H1 (cell line): ENCODE results near the gene SRR. TPM values are rescaled to one million over a fixed set of nuclear protein-coding genes. Genes with fewer than 3 reads are reported as not detected.

ENCODE experiments used
- CTCF ChIA-PET: fragments of 300-600 bp; sonication (Branson Sonifier 250); formaldehyde crosslinking; loops from one replicate; lab custom pipeline; 2021; ENCODE audit not compliant: partially characterized antibody; lab: Charles Lee
- POLR2A ChIA-PET: fragments of 300-600 bp; sonication (Branson Sonifier 250); formaldehyde crosslinking; loops from one replicate; lab custom pipeline; 2021; ENCODE audit warnings: inconsistent platforms; ENCODE audit not compliant: partially characterized antibody; lab: Charles Lee
- DNase-seq, 2 experiments: peaks; one replicate each; pipeline versions ENCODE4 v3.0.0 to v3.0.0-alpha.2; 2010 to 2022; ENCODE audit warnings: low spot score in 2 of 2, low read depth in 1 of 2, mixed read lengths in 1 of 2
- FAIRE-seq: peaks from 2 replicates; lab custom pipeline; 2011; peaks lifted over from hg19 to GRCh38; lab: Jason Lieb, UNC
- H2AFZ ChIP-seq: 2 replicates; pipeline ENCODE4 v1.8.1; 2012; ENCODE audit warnings: low read length, inconsistent platforms
- H2AK5ac ChIP-seq: 2 replicates; pipeline ENCODE4 v1.6.1; 2013; ENCODE audit warnings: low read depth, low read length
- H2BK120ac ChIP-seq: replicated peaks from 2 replicates; pipeline ENCODE3; 2013; ENCODE audit warnings: low read depth, low read length, inconsistent platforms
- H2BK12ac ChIP-seq: 2 replicates; pipeline ENCODE4 v1.6.1; 2013; ENCODE audit warnings: low read depth, low read length
- H2BK15ac ChIP-seq: 2 replicates; pipeline ENCODE4 v1.6.1; 2013; ENCODE audit warnings: low read length
- H2BK20ac ChIP-seq: 2 replicates; pipeline ENCODE4 v1.6.1; 2013; ENCODE audit warnings: low read length
- H2BK5ac ChIP-seq: 2 replicates; pipeline ENCODE4 v1.6.1; 2013; ENCODE audit warnings: low read depth, low read length
- H3K14ac ChIP-seq: 2 replicates; pipeline ENCODE4 v1.6.1; 2013; ENCODE audit warnings: inconsistent platforms; ENCODE audit not compliant: insufficient read length
- H3K18ac ChIP-seq: 2 replicates; pipeline ENCODE4 v1.6.1; 2013; ENCODE audit warnings: low read length; ENCODE audit errors: extremely low read depth
- H3K23ac ChIP-seq: 2 replicates; pipeline ENCODE4 v1.6.1; 2013; ENCODE audit warnings: inconsistent platforms; ENCODE audit not compliant: insufficient read length
- H3K23me2 ChIP-seq: 2 replicates; pipeline ENCODE4 v1.6.1; 2013; ENCODE audit warnings: low read depth, low read length
- H3K27ac ChIP-seq: 2 replicates; pipeline ENCODE4 v1.6.1; 2011; ENCODE audit warnings: low read depth, low read length, inconsistent platforms
- H3K27me3 ChIP-seq, 4 experiments: replicated peaks in 1 of 4; 1 replicate in 1 of 4; 2 replicates in 3 of 4; pipeline versions ENCODE4 v1.6.1 to v1.8.1; 2011 to 2013; ENCODE audit warnings: low read length in 3 of 4, mild to moderate bottlenecking in 3 of 4, inconsistent platforms in 2 of 4, mixed read lengths in 2 of 4, moderate library complexity in 1 of 4; ENCODE audit not compliant: control insufficient read depth in 3 of 4, insufficient read depth in 3 of 4; ENCODE audit errors: extremely low read depth in 1 of 4
- H3K36me3 ChIP-seq, 4 experiments: 2 replicates each; pipeline versions ENCODE4 v1.6.1 to v1.8.1; 2011 to 2013; ENCODE audit warnings: mild to moderate bottlenecking in 4 of 4, low read length in 3 of 4, moderate library complexity in 2 of 4, control low read depth in 1 of 4, inconsistent platforms in 1 of 4; ENCODE audit not compliant: insufficient read depth in 4 of 4, control insufficient read depth in 2 of 4
- H3K4ac ChIP-seq: replicated peaks from 2 replicates; pipeline ENCODE3; 2013; ENCODE audit warnings: low read length, low read depth, mixed read lengths, inconsistent platforms; ENCODE audit not compliant: insufficient read length
- H3K4me1 ChIP-seq, 4 experiments: replicated peaks in 1 of 4; 1 replicate in 1 of 4; 2 replicates in 3 of 4; pipeline versions ENCODE4 v1.6.1 to v1.8.1; 2011 to 2013; ENCODE audit warnings: low read length in 3 of 4, inconsistent platforms in 2 of 4, mixed read lengths in 1 of 4; ENCODE audit not compliant: insufficient read depth in 4 of 4, control insufficient read depth in 3 of 4
- H3K4me2 ChIP-seq, 2 experiments: 2 replicates each; pipeline versions ENCODE4 v1.6.1 to v1.8.1; 2011 to 2013; ENCODE audit warnings: low read depth in 2 of 2, low read length in 2 of 2, control low read depth in 1 of 2, inconsistent platforms in 1 of 2, mild to moderate bottlenecking in 1 of 2; ENCODE audit not compliant: insufficient read depth in 1 of 2
- H3K4me3 ChIP-seq, 4 experiments: fragments of 200-600, 300-600 bp in 1 of 4; sonication (generic), shearing (Covaris generic), sonication (Bioruptor Twin) in 1 of 4; 2 replicates each; pipeline versions ENCODE4 v1.5.1 to v1.8.1; 2011 to 2016; ENCODE audit warnings: low read length in 4 of 4, low read depth in 3 of 4, control low read depth in 2 of 4, inconsistent platforms in 2 of 4, mild to moderate bottlenecking in 2 of 4, mixed read lengths in 1 of 4, moderate library complexity in 1 of 4; ENCODE audit not compliant: insufficient read depth in 2 of 4; ENCODE audit errors: extremely low read depth in 1 of 4
- H3K56ac ChIP-seq: replicated peaks from 2 replicates; pipeline ENCODE3; 2013; ENCODE audit warnings: low read depth, mild to moderate bottlenecking, mixed read lengths, low read length, inconsistent platforms; ENCODE audit not compliant: insufficient read length
- H3K79me1 ChIP-seq: 2 replicates; pipeline ENCODE4 v1.6.1; 2013; ENCODE audit warnings: low read depth, low read length, control low read depth
- H3K79me2 ChIP-seq, 2 experiments: 2 replicates each; pipeline versions ENCODE4 v1.6.1 to v1.8.1; 2012 to 2013; ENCODE audit warnings: low read length in 2 of 2, mild to moderate bottlenecking in 2 of 2, inconsistent platforms in 1 of 2; ENCODE audit not compliant: insufficient read depth in 2 of 2, control insufficient read depth in 1 of 2
- H3K9ac ChIP-seq, 4 experiments: replicated peaks in 1 of 4; 1 replicate in 1 of 4; 2 replicates in 3 of 4; pipeline versions ENCODE4 v1.6.1 to v1.8.1; 2011 to 2013; ENCODE audit warnings: low read depth in 3 of 4, low read length in 3 of 4, control low read depth in 2 of 4, mild to moderate bottlenecking in 2 of 4, moderate library complexity in 2 of 4, inconsistent platforms in 1 of 4; ENCODE audit errors: extremely low read depth in 1 of 4
- H3K9me3 ChIP-seq, 2 experiments: 2 replicates each; pipeline versions ENCODE4 v1.6.1 to v1.8.1; 2012 to 2013; ENCODE audit warnings: mild to moderate bottlenecking in 2 of 2, moderate library complexity in 2 of 2, control low read depth in 1 of 2, inconsistent platforms in 1 of 2, low read depth in 1 of 2, low read length in 1 of 2, mixed read lengths in 1 of 2; ENCODE audit not compliant: insufficient read depth in 2 of 2
- H4K20me1 ChIP-seq, 2 experiments: replicated peaks in 1 of 2; 2 replicates each; pipeline versions ENCODE3 to v1.8.1; 2011 to 2013; ENCODE audit warnings: inconsistent platforms in 2 of 2, low read length in 2 of 2, mild to moderate bottlenecking in 1 of 2; ENCODE audit not compliant: insufficient read depth in 2 of 2, control insufficient read depth in 1 of 2
- H4K5ac ChIP-seq: 2 replicates; pipeline ENCODE4 v1.6.1; 2013; ENCODE audit warnings: low read length, low read depth, mixed read lengths, inconsistent platforms; ENCODE audit not compliant: insufficient read length
- H4K8ac ChIP-seq: 2 replicates; pipeline ENCODE4 v1.8.0; 2013; ENCODE audit warnings: mild to moderate bottlenecking, moderate library complexity, low read length, inconsistent platforms; ENCODE audit not compliant: insufficient read depth; ENCODE audit errors: extremely low read depth
- H4K91ac ChIP-seq: replicated peaks from 2 replicates; pipeline ENCODE3; 2013; ENCODE audit warnings: low read length, mixed read lengths, inconsistent platforms; ENCODE audit not compliant: insufficient read length
- ASH2L ChIP-seq: fragments of 200-600, 300-600 bp; sonication (generic); IDR thresholded peaks from one replicate; pipeline ENCODE4 v1.7.1; 2017; ENCODE audit warnings: low read length
- YY1 ChIP-seq: IDR thresholded peaks from 2 replicates; pipeline ENCODE4 v1.6.1; 2011; ENCODE audit warnings: low read depth, mild to moderate bottlenecking, low read length
- WGBS, 2 experiments: shearing (Covaris generic) in 1 of 2; methylation state at CpG; one replicate each; pipeline versions ENCODE4 v1.1.6 to v1.1.7; 2013 to 2015; ENCODE audit warnings: low lambda C conversion rate in 2 of 2, mixed read lengths in 2 of 2, inconsistent platforms in 1 of 2, low coverage in 1 of 2, missing lambda C conversion rate in 1 of 2; ENCODE audit not compliant: insufficient replicate concordance in 2 of 2, insufficient coverage in 1 of 2, insufficient read length in 1 of 2; ENCODE audit errors: extremely low coverage in 1 of 2, missing lambda C conversion rate in 1 of 2; 5-methylcytosine and 5-hydroxymethylcytosine counted together
- polyA plus RNA-seq, 7 experiments: library from polyadenylated mRNA; depleted of rRNA in 3 of 7; stranded (reverse) in 5 of 7; unstranded in 2 of 7; fragments of >200 nt in 5 of 7; fragments of 200-250 nt in 2 of 7; gene quantifications; 1 replicate in 5 of 7; 2 replicates in 1 of 7; 4 replicates in 1 of 7; pipeline versions ENCODE4 v1.2.1 to v1.2.3, GENCODE V29; 2011 to 2013; ENCODE audit warnings: missing spikeins in 2 of 7, mixed read lengths in 2 of 7
- total RNA-seq: library from RNA; stranded (reverse); fragmentation: NEBNext Ultra II Directional; extraction: Animal tissue kit (Norgen Biotek cat#: 25700); gene quantifications from 2 replicates; pipeline ENCODE4 v1.2.1, GENCODE V29; 2021
- TF ChIP-seq, protein P1 (sequence below): IDR thresholded peaks from 2 replicates; pipeline ENCODE4 v1.6.1; 2012; ENCODE audit warnings: low read length, inconsistent platforms

The SRR gene
- total and polyA plus RNA-seq, 2 of the 8 experiments (the other 6 are each of a cell fraction or from before 2014, with no cell fraction given), result 3.6 to 4.5 TPM

DNA sequence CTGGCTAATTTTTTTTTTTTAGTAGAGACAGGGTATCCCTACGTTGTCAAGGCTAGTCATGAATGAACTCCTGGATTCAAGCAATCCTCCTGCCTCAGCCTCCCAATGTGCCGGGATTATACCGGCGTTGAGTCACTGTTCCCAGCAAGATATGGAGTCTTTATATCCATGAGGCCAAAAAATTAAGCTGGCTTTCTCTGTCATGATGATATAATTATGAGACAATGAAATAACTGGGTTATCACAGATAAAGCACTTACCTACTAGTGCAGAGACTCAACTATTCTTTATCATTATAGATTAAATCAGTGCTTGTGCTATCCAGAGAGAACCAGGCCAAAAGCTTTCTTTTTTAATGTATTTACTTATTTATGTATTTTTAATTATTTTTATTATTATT lies 36.4 kb upstream of the SRR start:
- H2AK5ac ChIP-seq, result no peak overlapping the region
- H2BK15ac ChIP-seq, result no peak overlapping the region

More for the DNA sequence above, 36.4 kb upstream of the SRR start:
- ChIA-PET CTCF (no interaction called here), POLR2A (no interaction called here)
- no peak for DNase-seq
- Histone ChIP-seq H4K5ac (no peak overlapping the region), H3K36me3 (no peaks in the 10 kb centered on the region; a peak in 1 of 8 replicates), H3K27ac (no peak overlapping the region), H3K9ac (no peak overlapping the region), H4K20me1 (peaks cover 1 to 4% of the 10 kb centered on the region in 2 experiments), H3K4ac (no peak overlapping the region), H3K4me3 (no peak overlapping the region), H3K27me3 (no peaks in the 10 kb centered on the region), H4K8ac (no peak overlapping the region), H3K9me3 (no peaks in the 10 kb centered on the region), H3K4me1 (no peaks in the 10 kb centered on the region), H2BK20ac (no peak overlapping the region), H2BK12ac (no peak overlapping the region), H2BK120ac (no peak overlapping the region), H3K79me1 (no peaks in the 10 kb centered on the region), H3K56ac (no peak overlapping the region), H3K23ac (no peak overlapping the region), H3K4me2 (no peak overlapping the region), H3K18ac (no peak overlapping the region), H2AFZ (no peak overlapping the region), H3K79me2 (no peaks in the 10 kb centered on the region), H2BK5ac (no peak overlapping the region), H4K91ac (no peak overlapping the region), H3K14ac (no peak overlapping the region), H3K23me2 (no peaks in the 10 kb centered on the region)
- WGBS, 2 experiments, result 87% methylated on average over 4 of the region's 4 CpGs; no CpG with 5 or more reads in 1 of the 2 experiments
- no peak for TF ChIP-seq YY1
- no peak for TF ChIP-seq ASH2L
- TF ChIP-seq, protein P1, sequence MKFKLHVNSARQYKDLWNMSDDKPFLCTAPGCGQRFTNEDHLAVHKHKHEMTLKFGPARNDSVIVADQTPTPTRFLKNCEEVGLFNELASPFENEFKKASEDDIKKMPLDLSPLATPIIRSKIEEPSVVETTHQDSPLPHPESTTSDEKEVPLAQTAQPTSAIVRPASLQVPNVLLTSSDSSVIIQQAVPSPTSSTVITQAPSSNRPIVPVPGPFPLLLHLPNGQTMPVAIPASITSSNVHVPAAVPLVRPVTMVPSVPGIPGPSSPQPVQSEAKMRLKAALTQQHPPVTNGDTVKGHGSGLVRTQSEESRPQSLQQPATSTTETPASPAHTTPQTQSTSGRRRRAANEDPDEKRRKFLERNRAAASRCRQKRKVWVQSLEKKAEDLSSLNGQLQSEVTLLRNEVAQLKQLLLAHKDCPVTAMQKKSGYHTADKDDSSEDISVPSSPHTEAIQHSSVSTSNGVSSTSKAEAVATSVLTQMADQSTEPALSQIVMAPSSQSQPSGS, result no peak
- FAIRE-seq, result no peak
